Measurements from ENCODE around the gene MAGEB1. TPM values are rescaled to one million over a fixed set of nuclear protein-coding genes. Genes with fewer than 3 reads are reported as not detected.

Gene MAGEB1
- total RNA-seq, 1 experiment from 2014 or later, result not detected

- ATAC-seq, result no peak
- DNase-seq (ENCODE audit: low read depth, low spot score), result no peak
- no TSS peak for BruUV-seq (replicated peaks)
- no peaks in the 10 kb centered on the region for H3K4me1 ChIP-seq (ENCODE audit: control insufficient read depth, insufficient read depth, low read length)
- H3K4me3 ChIP-seq (ENCODE audit: low read depth in 2 of 2, low read length in 2 of 2), result no peak within 1 kb of the TSS
- TF ChIP-seq, protein P1, sequence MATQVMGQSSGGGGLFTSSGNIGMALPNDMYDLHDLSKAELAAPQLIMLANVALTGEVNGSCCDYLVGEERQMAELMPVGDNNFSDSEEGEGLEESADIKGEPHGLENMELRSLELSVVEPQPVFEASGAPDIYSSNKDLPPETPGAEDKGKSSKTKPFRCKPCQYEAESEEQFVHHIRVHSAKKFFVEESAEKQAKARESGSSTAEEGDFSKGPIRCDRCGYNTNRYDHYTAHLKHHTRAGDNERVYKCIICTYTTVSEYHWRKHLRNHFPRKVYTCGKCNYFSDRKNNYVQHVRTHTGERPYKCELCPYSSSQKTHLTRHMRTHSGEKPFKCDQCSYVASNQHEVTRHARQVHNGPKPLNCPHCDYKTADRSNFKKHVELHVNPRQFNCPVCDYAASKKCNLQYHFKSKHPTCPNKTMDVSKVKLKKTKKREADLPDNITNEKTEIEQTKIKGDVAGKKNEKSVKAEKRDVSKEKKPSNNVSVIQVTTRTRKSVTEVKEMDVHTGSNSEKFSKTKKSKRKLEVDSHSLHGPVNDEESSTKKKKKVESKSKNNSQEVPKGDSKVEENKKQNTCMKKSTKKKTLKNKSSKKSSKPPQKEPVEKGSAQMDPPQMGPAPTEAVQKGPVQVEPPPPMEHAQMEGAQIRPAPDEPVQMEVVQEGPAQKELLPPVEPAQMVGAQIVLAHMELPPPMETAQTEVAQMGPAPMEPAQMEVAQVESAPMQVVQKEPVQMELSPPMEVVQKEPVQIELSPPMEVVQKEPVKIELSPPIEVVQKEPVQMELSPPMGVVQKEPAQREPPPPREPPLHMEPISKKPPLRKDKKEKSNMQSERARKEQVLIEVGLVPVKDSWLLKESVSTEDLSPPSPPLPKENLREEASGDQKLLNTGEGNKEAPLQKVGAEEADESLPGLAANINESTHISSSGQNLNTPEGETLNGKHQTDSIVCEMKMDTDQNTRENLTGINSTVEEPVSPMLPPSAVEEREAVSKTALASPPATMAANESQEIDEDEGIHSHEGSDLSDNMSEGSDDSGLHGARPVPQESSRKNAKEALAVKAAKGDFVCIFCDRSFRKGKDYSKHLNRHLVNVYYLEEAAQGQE (IDR thresholded peaks at IDR 0.05; ENCODE audit: insufficient read depth in 1 of 2, low read depth in 2 of 2, low read length in 1 of 2), result no peak
- no peak for TF ChIP-seq POLR2AphosphoS5 (IDR thresholded peaks at IDR 0.05; ENCODE audit: low read depth, low read length)
- TF ChIP-seq CTCF (IDR thresholded peaks at IDR 0.05), result no peak
- no peak for TF ChIP-seq TCF7L2 (IDR thresholded peaks at IDR 0.05; ENCODE audit: low read depth, low read length)
- no peak for TF ChIP-seq SIN3A (IDR thresholded peaks at IDR 0.05; ENCODE audit: borderline replicate concordance, insufficient read depth, low read depth, low read length)
- no peak within 1 kb of the TSS for H3K27ac ChIP-seq (ENCODE audit: low read length)
- CTCF ChIA-PET, result no interaction called here
- in situ Hi-C loops (cut with HindIII; ENCODE audit: low pct_unique_long_range_greater_than_20kb, low sequenced_read_pairs), result no loop called here
- no peaks in the 10 kb centered on the region for H3K27me3 ChIP-seq (ENCODE audit: control insufficient read depth, insufficient read depth, low read length)
- no peaks in the 10 kb centered on the region for H3K36me3 ChIP-seq (ENCODE audit: control insufficient read depth, insufficient read depth, low read length)
- no peaks in the 10 kb centered on the region for H3K9me3 ChIP-seq (ENCODE audit: control insufficient read depth, insufficient read depth, low read depth, low read length)
- intact Hi-C loops (cut with micrococcal nuclease; ENCODE audit: unreplicated experiment), result no loop called here
- POLR2A ChIA-PET, result no interaction called here
Observed at GRCh38 chrX:30215357-30215843, 31.5 kb upstream of the MAGEB1 start, which contains the start of gene MAGEB2. TSS of gene MAGEB2 (plus strand) at chrX:30215563. CDS start at chrX:30218581, 3,018 bp downstream.

GRCh38 chrX:30217465-30217864 lies 29.5 kb upstream of the MAGEB1 start:
- CTCF ChIA-PET, result no interaction called here
- no peaks in the 10 kb centered on the region for H3K4me1 ChIP-seq (ENCODE audit: control insufficient read depth, insufficient read depth, low read length)
- H3K9me3 ChIP-seq (ENCODE audit: control insufficient read depth, insufficient read depth, low read depth, low read length), result no peaks in the 10 kb centered on the region
- no peaks in the 10 kb centered on the region for H3K27me3 ChIP-seq (ENCODE audit: control insufficient read depth, insufficient read depth, low read length)
- no peaks in the 10 kb centered on the region for H3K36me3 ChIP-seq (ENCODE audit: control insufficient read depth, insufficient read depth, low read length)
- POLR2A ChIA-PET, result no interaction called here
- no peak overlapping the region for H3K4me3 ChIP-seq (ENCODE audit: low read depth in 2 of 2, low read length in 2 of 2)
- intact Hi-C loops (cut with micrococcal nuclease; ENCODE audit: unreplicated experiment), result no loop called here
- ATAC-seq, result no peak
- in situ Hi-C loops (cut with HindIII; ENCODE audit: low pct_unique_long_range_greater_than_20kb, low sequenced_read_pairs), result no loop called here
- BruUV-seq (replicated peaks), result no TSS peak
- TF ChIP-seq TCF7L2 (IDR thresholded peaks at IDR 0.05; ENCODE audit: low read depth, low read length), result no peak
- TF ChIP-seq, protein P1 (IDR thresholded peaks at IDR 0.05; ENCODE audit: insufficient read depth in 1 of 2, low read depth in 2 of 2, low read length in 1 of 2), result no peak
- no peak for TF ChIP-seq SIN3A (IDR thresholded peaks at IDR 0.05; ENCODE audit: borderline replicate concordance, insufficient read depth, low read depth, low read length)
- TF ChIP-seq CTCF (IDR thresholded peaks at IDR 0.05), result no peak
- no peak for TF ChIP-seq POLR2AphosphoS5 (IDR thresholded peaks at IDR 0.05; ENCODE audit: low read depth, low read length)
- DNase-seq (ENCODE audit: low read depth, low spot score), result no peak
- no peak overlapping the region for H3K27ac ChIP-seq (ENCODE audit: low read length)

All from Panc1 (cell line).